K562 (cell line): ENCODE measurements around the gene NDUFAF4. TPM values are rescaled to one million over a fixed set of nuclear protein-coding genes. Genes with fewer than 3 reads are reported as not detected.

Source experiments
- CHD1 ChIP-seq: fragments of 200-600 bp; sonication (generic); IDR thresholded peaks from one replicate; pipeline ENCODE4 v1.6.1; 2012; ENCODE audit warnings: mild to moderate bottlenecking, moderate library complexity, low read length, inconsistent platforms
- CHD7 ChIP-seq: fragments of 200-600 bp; sonication (generic); IDR thresholded peaks from one replicate; pipeline ENCODE4 v1.6.1; 2012; ENCODE audit warnings: mild to moderate bottlenecking, low read depth, low read length, inconsistent platforms
- GATAD2A ChIP-seq: fragments of 450-650 bp; IDR thresholded peaks from 2 replicates; pipeline ENCODE4 v1.6.1; 2017
- GTF2B ChIP-seq: IDR thresholded peaks from 2 replicates; pipeline ENCODE4 v1.6.1; 2011; ENCODE audit not compliant: insufficient read length; ENCODE audit errors: extremely low read depth
- ID3 ChIP-seq, 2 experiments: fragments of 250-450 bp in 1 of 2; fragments of 450-650 bp in 1 of 2; sonication (Bioruptor Pico) in 1 of 2; IDR thresholded peaks; 2 replicates each; pipeline versions ENCODE4 v1.6.1 to v1.8.0; 2016 to 2021; ENCODE audit warnings: mild to moderate bottlenecking in 2 of 2, moderate library complexity in 2 of 2, missing compliant biosample characterization in 1 of 2, missing genetic modification characterization in 1 of 2
- KAT2B ChIP-seq: IDR thresholded peaks from one replicate; pipeline ENCODE4 v1.6.1; 2012; ENCODE audit warnings: low read depth, mild to moderate bottlenecking, control low read depth, inconsistent platforms, low read length, moderate library complexity
- MAFK ChIP-seq: IDR thresholded peaks from 2 replicates; pipeline ENCODE4 v1.6.1; 2011; ENCODE audit warnings: low read length, improper control_type of control experiment
- MAX ChIP-seq: sonication (generic); formaldehyde crosslinking; IDR thresholded peaks from 2 replicates; pipeline ENCODE4 v1.9.0; 2022; ENCODE audit warnings: mild to moderate bottlenecking, missing genetic modification reagents
- NR2C1 ChIP-seq, 2 experiments: fragments of 450-650 bp; IDR thresholded peaks; 2 replicates each; pipeline ENCODE4 v1.6.1; 2017; ENCODE audit warnings: mild to moderate bottlenecking in 2 of 2, antibody characterized with exemption in 1 of 2, inconsistent platforms in 1 of 2, missing compliant biosample characterization in 1 of 2, missing genetic modification characterization in 1 of 2
- PHF20 ChIP-seq: fragments of 450-650 bp; IDR thresholded peaks from 2 replicates; pipeline ENCODE4 v1.6.1; 2018; ENCODE audit not compliant: partially characterized antibody
- SAFB ChIP-seq: fragments of 200-400 bp; formaldehyde crosslinking; IDR thresholded peaks from 2 replicates; pipeline ENCODE4 v1.6.1; 2017; ENCODE audit warnings: low read depth, low read length, borderline replicate concordance
- TAF9B ChIP-seq: fragments of 450-650 bp; IDR thresholded peaks from 2 replicates; pipeline ENCODE4 v1.6.1; 2018; ENCODE audit warnings: mild to moderate bottlenecking; ENCODE audit not compliant: partially characterized antibody
- TEAD1 ChIP-seq, 2 experiments: fragments of 450-650 bp in 1 of 2; sonication (generic) in 1 of 2; formaldehyde crosslinking; IDR thresholded peaks; 2 replicates each; pipeline versions ENCODE4 v1.4.0 to v1.8.0; 2020 to 2022; ENCODE audit warnings: mild to moderate bottlenecking in 2 of 2, missing genetic modification reagents in 1 of 2
- ZNF583 ChIP-seq: fragments of 250-450 bp; sonication (Bioruptor Pico); IDR thresholded peaks from 2 replicates; pipeline ENCODE4 v1.4.0; 2020
- polyA plus RNA-seq, 8 experiments: library from polyadenylated mRNA; depleted of rRNA in 4 of 8; stranded (reverse) in 5 of 8; unstranded in 3 of 8; fragments of >200 nt; fragmentation: Nextera tagmentation in 2 of 8; fragmentation: Illumina TruSeq in 1 of 8; extraction: Ambion mirVana in 2 of 8; extraction: Trizol in 1 of 8; gene quantifications; 2 replicates each; pipeline versions ENCODE4 v1.2.1 to v1.2.3, GENCODE V29; 2011 to 2014; ENCODE audit warnings: inconsistent platforms in 1 of 8, missing spikeins in 1 of 8
- total RNA-seq, 7 experiments: library from RNA; depleted of rRNA in 6 of 7; stranded (reverse); fragments of >200 nt in 6 of 7; fragmentation: Illumina TruSeq in 2 of 7; extraction: Trizol in 2 of 7; gene quantifications; 2 replicates each; pipeline versions ENCODE4 v1.2.1 to v1.2.3, GENCODE V29; 2011 to 2021; ENCODE audit warnings: low replicate concordance in 1 of 7

The NDUFAF4 gene
- total and polyA plus RNA-seq, 9 of the 15 experiments (the other 6 are each of a cell fraction or from before 2014, with no cell fraction given), result 45.0 to 418 (median 136) TPM

DNA sequence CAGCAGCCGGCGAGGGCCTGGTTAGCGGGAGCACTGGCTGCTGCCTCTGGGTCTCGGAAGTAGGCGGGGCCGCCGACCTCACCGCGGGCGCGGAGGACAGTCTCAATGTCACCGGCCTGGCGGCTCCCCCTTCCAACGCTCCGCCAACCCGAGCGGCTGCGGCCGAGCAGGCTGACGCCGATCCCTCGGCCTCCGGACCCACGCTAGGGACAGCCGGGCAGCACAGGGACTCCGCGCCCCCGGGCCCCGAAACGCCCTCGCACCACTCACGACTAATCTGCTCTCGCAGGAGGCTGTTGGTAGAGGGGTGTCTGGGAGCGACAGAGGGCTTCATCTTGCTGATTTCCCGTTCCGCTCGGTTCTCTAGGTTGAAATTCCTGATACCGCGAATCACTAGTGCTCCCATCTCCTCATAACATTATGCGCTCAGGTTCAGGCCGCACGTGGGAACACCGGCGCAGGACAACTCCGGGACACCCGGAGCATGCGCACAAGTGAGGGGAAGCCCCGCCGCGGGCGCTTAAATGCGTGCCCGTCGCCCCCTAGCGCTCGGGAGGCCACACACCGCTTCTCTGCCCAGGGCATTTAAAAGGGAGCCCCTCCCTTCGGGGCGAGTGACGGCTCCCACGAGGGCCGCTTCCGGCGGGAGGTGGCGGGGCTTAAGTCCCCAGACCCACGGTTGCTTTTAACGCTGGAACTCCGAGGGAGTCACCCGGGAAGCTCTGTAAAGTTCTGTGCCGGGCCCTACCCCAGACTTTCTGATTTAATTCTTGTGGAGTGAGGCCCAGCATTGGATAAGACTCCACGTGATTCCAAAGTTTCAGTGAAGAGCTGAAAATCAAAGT, at the start of gene NDUFAF4 (continued):
- no peak for TF ChIP-seq CHD7
- no peak for TF ChIP-seq ZNF583
- 0 out of 2 replicates have a peak, but pooled peaks have one; percentile 3 for TF ChIP-seq MAFK
- TF ChIP-seq TEAD1 (CRISPR knock-in tag; IDR thresholded peaks at IDR 0.05), result 0 out of 4 replicates have a peak, but pooled peaks of 1 of the 2 experiments have one; percentile 36
- TF ChIP-seq GATAD2A, result no peak
- peak; percentile 88 for TF ChIP-seq MAX (CRISPR knock-in tag)
- TF ChIP-seq TAF9B, result peak; percentile 75
- peak; percentile 9 for TF ChIP-seq GTF2B
- TF ChIP-seq SAFB, result peak; percentile 72; the same call in 1 of the 2 replicates
- no peak for TF ChIP-seq ID3 (CRISPR knock-in tag; IDR thresholded peaks at IDR 0.05)
- no peak for TF ChIP-seq ID3 (tag; IDR thresholded peaks at IDR 0.05)
- peak; percentile 26 for TF ChIP-seq PHF20
- TF ChIP-seq CHD1, result no peak
- TF ChIP-seq NR2C1 (IDR thresholded peaks at IDR 0.05), result no peak
- TF ChIP-seq NR2C1 (tag; IDR thresholded peaks at IDR 0.05), result no peak
- TF ChIP-seq KAT2B, result no peak
